Stimulated activated naive B cell treated with anti-CD40 and anti-IgM and Interleukin-4, amounts not matched to agents 10 μg/mL and 1 μg/mL and 100 μg/mL, for 72 hours (primary cell): ENCODE measurements around the gene PTPRN2.
"Not testable (repeated sequence)": the region's sequence is repeated elsewhere in the genome, so short reads cannot be mapped to it uniquely, and the experiment has no call there.

ENCODE experiments used
- ATAC-seq, 2 donors: fragments of 150-1000 bp; cut with Tn5 transposase; replicated peaks; 2 replicates each; pipeline ENCODE4 v1.10.0; 2021; ENCODE audit warnings: moderate library complexity in 1 of 2
- DNase-seq: peaks from one replicate; pipeline ENCODE4 v3.0.0; 2021
- H3K27ac Mint-ChIP-seq: one replicate; pipeline ENCODE4 v1.8.0; 2022; ENCODE audit warnings: mild to moderate bottlenecking, mixed read lengths
- H3K27me3 Mint-ChIP-seq, 2 donors: one replicate each; pipeline ENCODE4 v1.8.0; 2022; ENCODE audit warnings: mixed read lengths in 2 of 2
- H3K36me3 Mint-ChIP-seq, 2 donors: one replicate each; pipeline ENCODE4 v1.8.0; 2022; ENCODE audit warnings: mixed read lengths in 2 of 2, mild to moderate bottlenecking in 1 of 2
- H3K4me1 Mint-ChIP-seq, 2 donors: one replicate each; pipeline ENCODE4 v1.8.0; 2022; ENCODE audit warnings: mixed read lengths in 2 of 2, mild to moderate bottlenecking in 1 of 2
- H3K4me3 Mint-ChIP-seq, 2 donors: one replicate each; pipeline ENCODE4 v1.8.0; 2022; ENCODE audit warnings: mild to moderate bottlenecking in 2 of 2, mixed read lengths in 2 of 2, moderate library complexity in 1 of 2
- H3K9me3 Mint-ChIP-seq, 2 donors: one replicate each; pipeline ENCODE4 v1.8.0; 2022; ENCODE audit warnings: mixed read lengths in 2 of 2, mild to moderate bottlenecking in 1 of 2

PTPRN2 gene

GRCh38 chr7:157596471-157596870 lies 991.2 kb downstream of the PTPRN2 start:
- ATAC-seq = no peak
- peaks cover 12 to 14% of the 10 kb centered on the region in 2 donors for H3K27me3 Mint-ChIP-seq
- DNase-seq = no peak
- H3K4me1 Mint-ChIP-seq = no peaks in the 10 kb centered on the region
- no peaks in the 10 kb centered on the region for H3K36me3 Mint-ChIP-seq
- H3K27ac Mint-ChIP-seq = no peak overlapping the region
- H3K9me3 Mint-ChIP-seq = peaks cover 0 to 5% of the 10 kb centered on the region in 2 donors
- no peak overlapping the region for H3K4me3 Mint-ChIP-seq

GRCh38 chr7:157596026-157596425 lies 991.6 kb downstream of the PTPRN2 start:
- ATAC-seq = no peak
- Mint-ChIP-seq H3K36me3 (no peaks in the 10 kb centered on the region), H3K4me1 (no peaks in the 10 kb centered on the region), H3K9me3 (peaks cover 0 to 5% of the 10 kb centered on the region in 2 donors), H3K27ac (no peak overlapping the region), H3K4me3 (no peak overlapping the region), H3K27me3 (peaks cover 13 to 14% of the 10 kb centered on the region in 2 donors)
- no peak for DNase-seq

GRCh38 chr7:157595086-157595855 lies 992.4 kb downstream of the PTPRN2 start:
- Mint-ChIP-seq H3K27me3 (peaks cover 18 to 21% of the 10 kb centered on the region in 2 donors), H3K27ac (no peak overlapping the region), H3K4me3 (no peak overlapping the region), H3K4me1 (no peaks in the 10 kb centered on the region), H3K36me3 (no peaks in the 10 kb centered on the region), H3K9me3 (peaks cover 0 to 5% of the 10 kb centered on the region in 2 donors)
- ATAC-seq (no peak), DNase-seq (no peak)

GRCh38 chr7:157594306-157594705 lies 993.3 kb downstream of the PTPRN2 start:
- DNase-seq = no peak
- H3K9me3 Mint-ChIP-seq = peaks cover 0 to 5% of the 10 kb centered on the region in 2 donors
- ATAC-seq = no peak
- no peak overlapping the region for H3K4me3 Mint-ChIP-seq
- no peak overlapping the region for H3K27ac Mint-ChIP-seq
- H3K27me3 Mint-ChIP-seq = peaks cover 15 to 24% of the 10 kb centered on the region in 2 donors
- H3K4me1 Mint-ChIP-seq = no peaks in the 10 kb centered on the region
- H3K36me3 Mint-ChIP-seq = no peaks in the 10 kb centered on the region

- Mint-ChIP-seq H3K27ac (no peak overlapping the region), H3K4me1 (no peaks in the 10 kb centered on the region), H3K9me3 (peaks cover 0 to 5% of the 10 kb centered on the region in 2 donors), H3K27me3 (peaks cover 23 to 32% of the 10 kb centered on the region in 2 donors), H3K36me3 (no peaks in the 10 kb centered on the region), H3K4me3 (no peak overlapping the region)
- no peak for ATAC-seq
- DNase-seq = no peak
Observed at GRCh38 chr7:157593541-157593940, 994.1 kb downstream of the PTPRN2 start.

GRCh38 chr7:157592636-157593320 lies 994.8 kb downstream of the PTPRN2 start:
- H3K27ac Mint-ChIP-seq, H3K4me3 Mint-ChIP-seq, DNase-seq, H3K4me1 Mint-ChIP-seq, H3K36me3 Mint-ChIP-seq, H3K9me3 Mint-ChIP-seq, ATAC-seq: not testable (repeated sequence)
- peaks cover 24 to 35% of the 10 kb centered on the region in 2 donors for H3K27me3 Mint-ChIP-seq

GRCh38 chr7:157590526-157590925 lies 997.1 kb downstream of the PTPRN2 start:
- peaks cover 37 to 52% of the 10 kb centered on the region in 2 donors for H3K27me3 Mint-ChIP-seq
- peaks cover 0 to 5% of the 10 kb centered on the region in 2 donors for H3K9me3 Mint-ChIP-seq
- H3K36me3 Mint-ChIP-seq = no peaks in the 10 kb centered on the region
- peaks cover under 1 to 2% of the 10 kb centered on the region in 2 donors for H3K4me1 Mint-ChIP-seq
- ATAC-seq = no peak
- no peak overlapping the region for H3K4me3 Mint-ChIP-seq
- DNase-seq = no peak
- no peak overlapping the region for H3K27ac Mint-ChIP-seq

GRCh38 chr7:157589680-157590079 lies 997.9 kb downstream of the PTPRN2 start:
- ATAC-seq (no peak), DNase-seq (no peak)
- Mint-ChIP-seq H3K36me3 (no peaks in the 10 kb centered on the region), H3K4me3 (no peak overlapping the region), H3K4me1 (peaks cover 2 to 6% of the 10 kb centered on the region in 2 donors), H3K27ac (no peak overlapping the region), H3K9me3 (peaks cover 0 to 5% of the 10 kb centered on the region in 2 donors), H3K27me3 (peaks cover 42 to 61% of the 10 kb centered on the region in 2 donors)

- Mint-ChIP-seq H3K4me1 (peaks cover 2 to 6% of the 10 kb centered on the region in 2 donors), H3K36me3 (no peaks in the 10 kb centered on the region), H3K27ac (no peak overlapping the region), H3K9me3 (peaks cover 0 to 5% of the 10 kb centered on the region in 2 donors), H3K27me3 (peaks cover 47 to 70% of the 10 kb centered on the region in 2 donors), H3K4me3 (no peak overlapping the region)
- ATAC-seq (no peak), DNase-seq (no peak)
Observed at GRCh38 chr7:157587805-157588560, 999.6 kb downstream of the PTPRN2 start.

GRCh38 chr7:157587051-157587804 lies 1000.4 kb downstream of the PTPRN2 start:
- Mint-ChIP-seq H3K27ac (no peak overlapping the region), H3K9me3 (peaks cover 0 to 1% of the 10 kb centered on the region in 2 donors), H3K4me1 (peaks cover 2 to 6% of the 10 kb centered on the region in 2 donors), H3K36me3 (no peaks in the 10 kb centered on the region), H3K4me3 (no peak overlapping the region), H3K27me3 (peaks cover 48 to 69% of the 10 kb centered on the region in 2 donors)
- no peak for ATAC-seq
- no peak for DNase-seq

GRCh38 chr7:157586426-157586955 lies 1001.1 kb downstream of the PTPRN2 start:
- no peaks in the 10 kb centered on the region for H3K9me3 Mint-ChIP-seq
- DNase-seq (no peak), ATAC-seq (no peak)
- no peak overlapping the region for H3K27ac Mint-ChIP-seq
- H3K4me1 Mint-ChIP-seq = peaks cover 2 to 6% of the 10 kb centered on the region in 2 donors
- H3K36me3 Mint-ChIP-seq = no peaks in the 10 kb centered on the region
- peak overlapping the region in 1 of 2 donors; percentile 33 for H3K4me3 Mint-ChIP-seq
- peaks cover 48 to 69% of the 10 kb centered on the region in 2 donors for H3K27me3 Mint-ChIP-seq

- H3K36me3 Mint-ChIP-seq = no peaks in the 10 kb centered on the region
- no peak overlapping the region for H3K27ac Mint-ChIP-seq
- peaks cover 45 to 64% of the 10 kb centered on the region in 2 donors for H3K27me3 Mint-ChIP-seq
- no peaks in the 10 kb centered on the region for H3K9me3 Mint-ChIP-seq
- DNase-seq (no peak), ATAC-seq (peak; percentile 23 to 53)
- peaks cover 2 to 6% of the 10 kb centered on the region in 2 donors for H3K4me1 Mint-ChIP-seq
- H3K4me3 Mint-ChIP-seq = peak overlapping the region; percentile 77 to 82
Observed at GRCh38 chr7:157585113-157585861, 1002.3 kb downstream of the PTPRN2 start.

GRCh38 chr7:157584420-157584819 lies 1003.2 kb downstream of the PTPRN2 start:
- no peak for DNase-seq
- no peak overlapping the region for H3K27ac Mint-ChIP-seq
- H3K36me3 Mint-ChIP-seq = no peaks in the 10 kb centered on the region
- H3K4me1 Mint-ChIP-seq = peaks cover 2 to 6% of the 10 kb centered on the region in 2 donors
- no peaks in the 10 kb centered on the region for H3K9me3 Mint-ChIP-seq
- peaks cover 44 to 62% of the 10 kb centered on the region in 2 donors for H3K27me3 Mint-ChIP-seq
- H3K4me3 Mint-ChIP-seq = no peak overlapping the region
- no peak for ATAC-seq
